ENCODE measurements around the gene STK32B.
"Not testable (repeated sequence)": the region's sequence is repeated elsewhere in the genome, so short reads cannot be mapped to it uniquely, and the experiment has no call there.

The STK32B gene

DNA sequence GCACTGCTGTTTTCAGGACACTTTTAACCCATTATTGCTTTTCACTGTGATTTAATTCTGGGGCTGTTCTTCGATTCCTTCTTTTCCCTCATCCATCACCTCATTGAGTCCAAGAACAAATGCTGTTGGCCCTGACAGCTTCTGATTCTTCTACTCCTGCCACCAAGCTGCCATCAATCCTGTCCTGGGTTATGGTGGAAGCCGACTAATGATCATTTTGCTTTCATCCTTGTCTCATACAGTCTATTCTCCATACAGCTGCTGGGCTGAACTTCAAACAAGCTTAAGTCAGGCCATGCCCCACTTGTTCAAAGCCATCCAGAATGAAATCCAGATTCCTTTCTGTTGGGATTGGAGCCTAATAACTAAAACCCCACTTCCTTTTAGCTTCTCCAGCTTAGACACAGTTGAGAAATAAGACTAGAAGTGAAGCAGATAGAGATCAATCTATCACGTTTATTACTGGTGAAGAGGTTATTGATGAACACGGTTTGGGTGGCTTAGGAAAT, 161.9 kb downstream of the STK32B start:
- DNase-seq = no peak

- no peak for DNase-seq
Observed at GRCh38 chr4:5215321-5215720, 164.0 kb downstream of the STK32B start.

DNA sequence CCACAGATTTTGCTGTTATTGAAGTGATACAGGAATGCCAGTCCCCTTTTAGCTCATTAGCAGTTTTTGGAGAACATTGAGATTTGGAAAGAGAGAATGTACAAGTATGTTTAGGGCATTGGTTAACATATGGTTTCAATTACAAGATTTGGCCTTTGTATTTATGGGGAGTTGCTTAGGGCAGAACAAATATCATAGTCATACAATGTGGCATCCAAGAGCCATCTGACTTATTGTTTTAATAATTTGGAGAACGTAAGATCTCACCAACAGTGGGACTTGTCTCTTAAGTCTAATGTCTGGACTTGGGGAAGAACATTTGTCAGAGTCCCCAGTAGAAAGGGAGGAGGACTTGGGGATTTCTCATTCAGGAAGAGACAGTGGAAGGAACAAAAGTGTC, 166.1 kb downstream of the STK32B start:
- no peak for DNase-seq

- no peak for DNase-seq
Observed at GRCh38 chr4:5218376-5219069, 167.2 kb downstream of the STK32B start.

GRCh38 chr4:5220028-5220427, 168.7 kb downstream of the STK32B start:
- no peak for DNase-seq

- DNase-seq = no peak
Observed at GRCh38 chr4:5222047-5222446, 170.8 kb downstream of the STK32B start.

- DNase-seq = no peak
Observed at GRCh38 chr4:5222951-5223350, 171.7 kb downstream of the STK32B start.

DNA sequence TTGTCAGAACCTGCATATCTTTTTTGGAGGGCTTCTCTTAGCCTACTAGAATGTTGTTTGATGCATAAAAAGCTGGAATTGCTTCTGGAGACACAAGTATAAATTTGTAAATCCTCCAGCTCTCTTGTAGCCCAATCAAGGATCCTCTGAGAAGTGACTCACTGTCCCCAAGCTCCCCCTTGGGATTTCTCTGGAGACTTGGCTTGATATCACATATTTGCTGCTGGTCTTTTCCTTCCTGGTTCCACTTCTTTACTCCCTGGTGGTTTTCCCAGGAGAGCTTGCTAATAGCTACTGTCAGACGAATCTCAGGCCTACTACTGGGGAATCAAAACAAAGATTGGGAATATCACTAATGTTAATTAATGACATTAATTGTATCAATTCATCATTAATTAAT, 173.1 kb downstream of the STK32B start:
- no peak for DNase-seq

DNA sequence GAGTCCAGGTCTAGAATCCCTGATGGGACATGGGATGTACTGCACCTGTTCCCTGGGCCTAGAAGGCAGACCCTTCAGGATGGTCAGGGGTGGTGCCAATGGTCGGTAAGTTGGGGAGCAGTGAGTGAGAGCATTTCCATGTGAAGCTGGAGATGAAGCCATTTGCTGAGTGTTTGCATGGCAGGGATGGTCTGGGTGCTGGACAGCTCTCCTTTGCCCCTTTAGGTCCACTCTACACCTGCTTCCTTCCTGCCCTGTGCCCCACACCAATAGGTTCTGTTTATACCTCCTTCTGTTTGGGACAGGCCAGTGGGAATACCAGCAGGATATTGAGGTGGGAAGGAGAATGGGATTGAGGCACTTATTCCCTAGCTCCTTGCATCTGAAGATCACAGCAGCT, 181.3 kb downstream of the STK32B start:
- no peak for DNase-seq

DNA sequence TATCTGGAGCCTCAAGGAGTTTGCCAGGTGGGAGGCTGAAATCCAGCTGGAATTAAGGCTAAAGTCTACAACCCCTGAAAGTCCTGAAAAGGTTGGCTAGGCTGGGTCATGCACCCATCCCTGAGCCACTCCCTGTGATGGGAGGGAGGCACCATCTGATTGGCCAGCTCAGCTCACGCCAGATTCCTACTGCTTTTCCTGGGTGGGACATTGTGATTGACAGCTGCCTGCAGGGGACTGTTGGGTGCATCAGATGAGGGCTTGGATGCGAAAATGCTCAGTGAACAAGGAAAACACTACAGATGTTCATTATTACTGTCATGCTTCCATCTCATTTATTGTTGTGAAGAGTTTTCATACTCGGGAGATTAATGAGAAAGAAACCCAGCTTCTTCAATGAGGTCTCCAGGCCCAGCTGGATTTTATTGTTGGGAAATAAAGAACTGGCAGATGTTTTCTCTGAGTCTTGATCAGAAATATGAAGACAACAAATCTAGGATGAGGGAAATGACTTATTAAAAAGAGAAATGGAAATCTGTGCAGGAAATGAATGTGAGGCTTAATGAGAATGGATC, 185.9 kb downstream of the STK32B start:
- no peak for DNase-seq

DNA sequence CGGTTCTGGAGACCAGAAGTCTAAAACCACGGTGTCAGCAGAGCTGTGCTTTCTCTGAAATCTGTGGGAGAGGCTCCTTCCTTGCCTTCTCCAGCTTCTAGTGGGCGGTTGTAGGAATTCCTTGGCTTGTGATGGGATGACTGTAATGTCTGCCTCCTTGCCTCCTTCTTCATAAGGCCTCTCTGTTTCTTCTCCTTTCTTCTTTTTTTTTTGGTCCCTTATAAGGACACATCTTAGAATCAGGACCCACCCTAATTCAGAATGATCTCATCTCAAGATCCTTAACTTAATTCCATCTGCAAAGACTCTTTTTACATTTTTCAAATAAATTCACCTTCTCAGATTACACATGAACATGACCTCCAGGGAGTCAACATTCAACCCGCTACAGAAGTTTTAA, 186.9 kb downstream of the STK32B start:
- DNase-seq = no peak

GRCh38 chr4:5247061-5247460, 195.8 kb downstream of the STK32B start:
- not testable (repeated sequence) for DNase-seq

DNA sequence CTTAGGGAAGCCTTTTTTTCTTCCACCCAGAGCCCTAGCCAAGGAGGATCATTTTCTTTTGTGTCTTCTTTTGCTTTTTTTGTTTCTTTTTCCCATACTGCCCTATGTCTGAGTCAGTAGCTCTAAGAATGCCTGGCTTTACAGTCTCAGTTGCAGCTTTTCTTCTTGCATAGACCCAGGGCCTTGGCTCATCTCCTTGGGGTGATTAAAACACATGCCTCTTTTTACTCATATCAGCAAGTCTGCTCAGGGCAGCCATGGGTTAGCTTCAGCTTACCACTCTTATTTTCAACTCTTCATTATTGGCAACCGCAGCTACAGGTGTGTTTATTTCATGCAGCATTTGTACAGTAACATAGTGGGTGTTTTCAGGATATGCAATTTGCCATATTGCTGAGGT, 196.5 kb downstream of the STK32B start:
- DNase-seq = no peak

GRCh38 chr4:5249727-5250126, 198.4 kb downstream of the STK32B start:
- no peak for DNase-seq

- DNase-seq = not testable (repeated sequence)
Observed at GRCh38 chr4:5250536-5250935, 199.3 kb downstream of the STK32B start.

DNA sequence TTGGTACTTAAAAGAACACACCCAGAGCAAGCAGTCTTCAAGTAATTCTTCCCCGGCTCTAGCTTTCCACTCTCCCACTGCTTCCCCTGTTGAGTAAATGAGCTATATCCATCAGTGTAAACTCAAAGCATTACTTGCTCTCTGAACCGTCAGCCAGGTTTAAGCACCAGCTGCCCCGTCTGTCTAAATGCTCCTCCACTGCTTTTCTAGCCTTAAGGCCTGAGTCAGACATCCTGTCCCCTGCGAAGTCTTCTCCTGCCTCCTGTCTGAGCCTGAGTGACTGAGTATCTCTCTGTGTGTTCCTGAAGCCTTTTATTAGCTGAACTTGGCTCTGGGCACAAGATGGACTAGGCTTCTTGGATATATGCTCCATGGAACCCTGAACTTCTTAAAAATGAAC, 205.1 kb downstream of the STK32B start:
- no peak for DNase-seq

DNA sequence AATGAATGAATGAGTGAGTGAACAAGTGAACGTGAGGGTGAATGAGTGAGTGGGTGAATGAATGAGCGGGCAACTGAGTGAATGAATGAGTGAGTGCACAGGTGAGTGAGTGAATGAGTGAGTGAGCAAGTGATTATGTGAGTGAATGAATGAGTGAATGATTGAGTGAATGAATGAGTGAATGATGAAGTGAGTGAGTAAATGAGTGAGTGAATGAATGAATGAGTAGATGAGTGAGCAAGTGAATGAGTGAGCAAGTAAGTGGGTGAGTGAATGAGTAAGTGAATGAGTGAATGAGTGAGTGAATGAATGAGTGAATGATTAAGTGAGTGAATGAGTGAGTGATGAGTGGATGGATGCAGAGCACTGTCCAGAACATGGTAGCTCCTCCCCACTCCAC, 205.8 kb downstream of the STK32B start:
- no peak for DNase-seq

GRCh38 chr4:5259471-5259870, 208.2 kb downstream of the STK32B start:
- DNase-seq = no peak

- no peak for DNase-seq
Observed at GRCh38 chr4:5260121-5260520, 208.8 kb downstream of the STK32B start.

GRCh38 chr4:5261866-5262265, 210.6 kb downstream of the STK32B start:
- DNase-seq = no peak

- DNase-seq = no peak
Observed at GRCh38 chr4:5266991-5267390, 215.7 kb downstream of the STK32B start.

DNA sequence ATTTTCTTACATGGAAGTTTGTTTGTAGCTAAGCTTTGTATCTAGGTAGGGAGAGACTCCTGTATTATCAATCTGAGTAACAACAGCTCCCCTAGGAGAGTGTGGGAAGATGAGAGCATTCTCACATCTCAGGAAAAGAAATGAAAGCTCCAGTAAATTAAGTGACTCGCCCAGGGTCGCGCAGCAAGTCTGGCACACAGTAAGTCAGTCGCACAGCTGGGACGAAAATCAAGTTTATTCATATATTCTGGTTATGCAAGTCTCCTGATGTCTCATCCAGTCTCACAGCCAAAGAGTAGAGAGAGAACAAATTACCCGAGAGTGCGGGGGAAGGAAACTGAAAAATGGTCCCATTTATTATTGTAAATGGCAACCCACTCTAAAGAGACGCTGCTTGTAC, 216.1 kb downstream of the STK32B start:
- DNase-seq = no peak

GRCh38 chr4:5276475-5277075, 225.3 kb downstream of the STK32B start:
- DNase-seq = no peak

GRCh38 chr4:5277079-5277478, 225.8 kb downstream of the STK32B start:
- DNase-seq = no peak
